CD4-positive, CD25-positive, alpha-beta regulatory T cell (primary cell): ENCODE results near the gene TFEC. TPM values are rescaled to one million over a fixed set of nuclear protein-coding genes. Genes with fewer than 3 reads are reported as not detected.

Source experiments
- ATAC-seq, 2 donors: fragments of 150-1000 bp; cut with Tn5 transposase; one replicate each; pipeline ENCODE4 v1.10.0; 2021; ENCODE audit warnings: low read depth in 2 of 2, moderate number of reproducible peaks in 2 of 2, moderate library complexity in 1 of 2
- DNase-seq, 3 donors: peaks; one replicate each; pipeline versions ENCODE4 v3.0.0 to v3.0.0-alpha.2; 2012 to 2022; ENCODE audit warnings: mixed read lengths in 1 of 3
- H3K27ac ChIP-seq: one replicate; pipeline ENCODE4 v1.7.0; 2013; ENCODE audit warnings: mild to moderate bottlenecking, low read length; ENCODE audit not compliant: insufficient read depth, poor library complexity, severe bottlenecking
- H3K27me3 ChIP-seq: one replicate; pipeline ENCODE4 v1.7.0; 2013; ENCODE audit warnings: low read length; ENCODE audit not compliant: control insufficient read depth, insufficient read depth
- H3K36me3 ChIP-seq: one replicate; pipeline ENCODE4 v1.7.0; 2013; ENCODE audit warnings: mild to moderate bottlenecking, low read length, moderate library complexity; ENCODE audit not compliant: control insufficient read depth, insufficient read depth
- H3K4me1 ChIP-seq: 2 replicates; pipeline ENCODE4 v1.7.0; 2013; ENCODE audit warnings: mild to moderate bottlenecking, low read length; ENCODE audit not compliant: insufficient read depth, control insufficient read depth, poor library complexity, severe bottlenecking
- H3K4me3 ChIP-seq: one replicate; pipeline ENCODE4 v1.7.0; 2013; ENCODE audit warnings: low read depth, mild to moderate bottlenecking, low read length, moderate library complexity
- H3K9me3 ChIP-seq, 2 experiments: 1 replicate in 1 of 2; 2 replicates in 1 of 2; pipeline ENCODE4 v1.7.0; 2013; ENCODE audit warnings: low read length in 2 of 2, mild to moderate bottlenecking in 1 of 2, moderate library complexity in 1 of 2; ENCODE audit not compliant: control insufficient read depth in 2 of 2
- H3K27ac Mint-ChIP-seq, 3 donors: one replicate each; pipeline ENCODE4 v1.8.0; 2020 to 2022; ENCODE audit warnings: mild to moderate bottlenecking in 3 of 3, mixed read lengths in 3 of 3, moderate library complexity in 2 of 3
- H3K27me3 Mint-ChIP-seq: one replicate; pipeline ENCODE4 v1.8.0; 2022; ENCODE audit warnings: mild to moderate bottlenecking, mixed read lengths
- H3K36me3 Mint-ChIP-seq: one replicate; pipeline ENCODE4 v1.8.0; 2020; ENCODE audit warnings: mixed read lengths
- H3K4me1 Mint-ChIP-seq, 4 donors: one replicate each; pipeline ENCODE4 v1.8.0; 2020 to 2022; ENCODE audit warnings: mixed read lengths in 4 of 4, mild to moderate bottlenecking in 1 of 4
- H3K4me3 Mint-ChIP-seq, 4 donors: one replicate each; pipeline ENCODE4 v1.8.0; 2020 to 2022; ENCODE audit warnings: mild to moderate bottlenecking in 4 of 4, mixed read lengths in 4 of 4, moderate library complexity in 3 of 4
- H3K9me3 Mint-ChIP-seq, 7 donors: one replicate each; pipeline ENCODE4 v1.8.0; 2020 to 2022; ENCODE audit warnings: mixed read lengths in 7 of 7, mild to moderate bottlenecking in 3 of 7, moderate library complexity in 2 of 7
- polyA plus RNA-seq, 4 donors: library from polyadenylated mRNA; unstranded; fragments of 300-500 nt; fragmentation: Illumina TruSeq; gene quantifications; one replicate each; pipeline ENCODE4 v1.2.3, GENCODE V29; 2021
- total RNA-seq: library from RNA; stranded (reverse); gene quantifications from one replicate; pipeline ENCODE4 v1.2.3, GENCODE V29; 2022

TFEC gene
- total and polyA plus RNA-seq, 5 donors from 2014 or later, result 1.0 TPM; not detected in 4

- Histone ChIP-seq H3K36me3 (no peaks in the 10 kb centered on the region), H3K9me3 (no peaks in the 10 kb centered on the region), H3K4me1 (no peaks in the 10 kb centered on the region), H3K27me3 (no peaks in the 10 kb centered on the region), H3K4me3 (no peak overlapping the region), H3K27ac (no peak overlapping the region)
- Mint-ChIP-seq H3K4me3 (no peak overlapping the region), H3K27ac (no peak overlapping the region), H3K36me3 (no peaks in the 10 kb centered on the region), H3K27me3 (no peaks in the 10 kb centered on the region), H3K4me1 (no peaks in the 10 kb centered on the region), H3K9me3 (peaks cover 0 to 7% (median 1%) of the 10 kb centered on the region in 7 donors)
- ATAC-seq (no peak), DNase-seq (no peak)
These were observed 43.1 kb downstream of the TFEC start for GRCh38 chr7:115987486-115987885.

GRCh38 chr7:115984105-115984504 is 46.5 kb downstream of the TFEC start:
- no peaks in the 10 kb centered on the region for H3K9me3 Mint-ChIP-seq
- no peak for ATAC-seq

GRCh38 chr7:115980159-115980558 is 50.4 kb downstream of the TFEC start:
- Mint-ChIP-seq H3K27ac (no peak overlapping the region), H3K4me3 (no peak overlapping the region), H3K36me3 (no peaks in the 10 kb centered on the region), H3K27me3 (no peaks in the 10 kb centered on the region), H3K4me1 (no peaks in the 10 kb centered on the region), H3K9me3 (peaks cover 0 to 2% (median 0%) of the 10 kb centered on the region in 7 donors)
- H3K9me3 ChIP-seq, result no peaks in the 10 kb centered on the region
- no peak overlapping the region for H3K27ac ChIP-seq
- no peaks in the 10 kb centered on the region for H3K4me1 ChIP-seq
- no peaks in the 10 kb centered on the region for H3K27me3 ChIP-seq
- ATAC-seq (no peak), DNase-seq (no peak)
- no peak overlapping the region for H3K4me3 ChIP-seq
- H3K36me3 ChIP-seq, result no peaks in the 10 kb centered on the region

More at GRCh38 chr7:115984105-115984504, 46.5 kb downstream of the TFEC start:
- no peaks in the 10 kb centered on the region for H3K27me3 Mint-ChIP-seq
- no peaks in the 10 kb centered on the region for H3K4me1 ChIP-seq
- DNase-seq, result no peak
- H3K9me3 ChIP-seq, result no peaks in the 10 kb centered on the region
- H3K27ac ChIP-seq, result no peak overlapping the region
- no peaks in the 10 kb centered on the region for H3K36me3 Mint-ChIP-seq
- H3K4me3 Mint-ChIP-seq, result no peak overlapping the region
- H3K27ac Mint-ChIP-seq, result no peak overlapping the region
- no peak overlapping the region for H3K4me3 ChIP-seq
- H3K27me3 ChIP-seq, result no peaks in the 10 kb centered on the region
- no peaks in the 10 kb centered on the region for H3K36me3 ChIP-seq
- H3K4me1 Mint-ChIP-seq, result no peaks in the 10 kb centered on the region

- H3K4me3 ChIP-seq, result no peak overlapping the region
- DNase-seq (no peak), ATAC-seq (no peak)
- H3K4me1 ChIP-seq, result no peaks in the 10 kb centered on the region
- H3K27me3 ChIP-seq, result no peaks in the 10 kb centered on the region
- Mint-ChIP-seq H3K4me1 (no peaks in the 10 kb centered on the region), H3K4me3 (no peak overlapping the region), H3K27me3 (no peaks in the 10 kb centered on the region), H3K36me3 (no peaks in the 10 kb centered on the region), H3K9me3 (peaks cover 0 to 2% (median 0%) of the 10 kb centered on the region in 7 donors), H3K27ac (no peak overlapping the region)
- no peaks in the 10 kb centered on the region for H3K9me3 ChIP-seq
- H3K27ac ChIP-seq, result no peak overlapping the region
- no peaks in the 10 kb centered on the region for H3K36me3 ChIP-seq
These were observed 53.9 kb downstream of the TFEC start for GRCh38 chr7:115976651-115977050.

GRCh38 chr7:115975766-115976165 is 54.8 kb downstream of the TFEC start:
- Histone ChIP-seq H3K4me1 (no peaks in the 10 kb centered on the region), H3K36me3 (no peaks in the 10 kb centered on the region), H3K27ac (no peak overlapping the region), H3K4me3 (no peak overlapping the region), H3K27me3 (no peaks in the 10 kb centered on the region), H3K9me3 (no peaks in the 10 kb centered on the region)
- H3K36me3 Mint-ChIP-seq, result no peaks in the 10 kb centered on the region
- no peaks in the 10 kb centered on the region for H3K27me3 Mint-ChIP-seq
- no peak for ATAC-seq
- H3K4me1 Mint-ChIP-seq, result no peaks in the 10 kb centered on the region
- peaks cover 0 to 2% (median 0%) of the 10 kb centered on the region in 7 donors for H3K9me3 Mint-ChIP-seq
- no peak overlapping the region for H3K27ac Mint-ChIP-seq
- no peak overlapping the region for H3K4me3 Mint-ChIP-seq
- DNase-seq, result no peak

GRCh38 chr7:115973406-115973805 is 57.2 kb downstream of the TFEC start:
- Histone ChIP-seq H3K4me1 (no peaks in the 10 kb centered on the region), H3K27ac (no peak overlapping the region), H3K36me3 (no peaks in the 10 kb centered on the region), H3K27me3 (no peaks in the 10 kb centered on the region), H3K9me3 (no peaks in the 10 kb centered on the region), H3K4me3 (no peak overlapping the region)
- H3K9me3 Mint-ChIP-seq, result peaks cover 0 to 2% (median 0%) of the 10 kb centered on the region in 7 donors
- no peak overlapping the region for H3K27ac Mint-ChIP-seq
- H3K36me3 Mint-ChIP-seq, result no peaks in the 10 kb centered on the region
- no peaks in the 10 kb centered on the region for H3K27me3 Mint-ChIP-seq
- DNase-seq (no peak), ATAC-seq (no peak)
- no peak overlapping the region for H3K4me3 Mint-ChIP-seq
- no peaks in the 10 kb centered on the region for H3K4me1 Mint-ChIP-seq

GRCh38 chr7:115971506-115971905 is 59.1 kb downstream of the TFEC start:
- Histone ChIP-seq H3K27ac (no peak overlapping the region), H3K4me1 (no peaks in the 10 kb centered on the region), H3K27me3 (no peaks in the 10 kb centered on the region), H3K36me3 (no peaks in the 10 kb centered on the region), H3K4me3 (no peak overlapping the region), H3K9me3 (no peaks in the 10 kb centered on the region)
- Mint-ChIP-seq H3K27ac (no peak overlapping the region), H3K36me3 (no peaks in the 10 kb centered on the region), H3K4me1 (no peaks in the 10 kb centered on the region), H3K9me3 (peaks cover 0 to 2% (median 0%) of the 10 kb centered on the region in 7 donors), H3K4me3 (no peak overlapping the region), H3K27me3 (no peaks in the 10 kb centered on the region)
- no peak for DNase-seq
- no peak for ATAC-seq

- no peaks in the 10 kb centered on the region for H3K27me3 Mint-ChIP-seq
- no peaks in the 10 kb centered on the region for H3K4me1 Mint-ChIP-seq
- H3K27ac ChIP-seq, result no peak overlapping the region
These were observed 62.0 kb downstream of the TFEC start for GRCh38 chr7:115968596-115968995.

More at GRCh38 chr7:115968596-115968995, 62.0 kb downstream of the TFEC start:
- Histone ChIP-seq H3K4me3 (no peak overlapping the region), H3K27me3 (no peaks in the 10 kb centered on the region), H3K9me3 (no peaks in the 10 kb centered on the region), H3K36me3 (no peaks in the 10 kb centered on the region), H3K4me1 (no peaks in the 10 kb centered on the region)
- no peak overlapping the region for H3K27ac Mint-ChIP-seq
- ATAC-seq (no peak), DNase-seq (no peak)
- no peaks in the 10 kb centered on the region for H3K36me3 Mint-ChIP-seq
- peaks cover 0 to 1% (median 0%) of the 10 kb centered on the region in 7 donors for H3K9me3 Mint-ChIP-seq
- no peak overlapping the region for H3K4me3 Mint-ChIP-seq
